CD14-positive monocyte (primary cell): ENCODE results near the gene GALNS. TPM values are rescaled to one million over a fixed set of nuclear protein-coding genes. Genes with fewer than 3 reads are reported as not detected.
A peak's percentile ranks its signal among the peaks of the same experiment; 100 is the strongest.

Source experiments
- DNase-seq, 3 donors: peaks; one replicate each; pipeline ENCODE4 v3.0.0-alpha.2; 2011 to 2022
- H2AFZ ChIP-seq: 2 replicates; pipeline ENCODE4 v1.6.0; 2012; ENCODE audit warnings: mild to moderate bottlenecking, low read depth, low read length, inconsistent platforms; ENCODE audit not compliant: insufficient read depth, poor library complexity, severe bottlenecking
- H3K27ac ChIP-seq, 2 donors: 1 replicate in 1 of 2; 2 replicates in 1 of 2; pipeline ENCODE4 v1.5.1; 2012 to 2013; ENCODE audit warnings: low read length in 2 of 2, control low read depth in 1 of 2, inconsistent platforms in 1 of 2, low read depth in 1 of 2, mild to moderate bottlenecking in 1 of 2
- H3K27me3 ChIP-seq, 2 donors: one replicate each; pipeline versions ENCODE4 v1.6.0 to v1.6.1; 2011 to 2013; ENCODE audit warnings: low read length in 2 of 2; ENCODE audit not compliant: control insufficient read depth in 2 of 2, insufficient read depth in 2 of 2
- H3K36me3 ChIP-seq, 2 donors: replicated peaks in 1 of 2; 1 replicate in 1 of 2; 2 replicates in 1 of 2; pipeline versions ENCODE4 v1.5.1 to v1.6.1; 2012 to 2013; ENCODE audit warnings: low read length in 2 of 2, control low read depth in 1 of 2, inconsistent platforms in 1 of 2, mild to moderate bottlenecking in 1 of 2; ENCODE audit not compliant: insufficient read depth in 2 of 2, control insufficient read depth in 1 of 2
- H3K4me1 ChIP-seq, 2 donors: 1 replicate in 1 of 2; 2 replicates in 1 of 2; pipeline versions ENCODE4 v1.5.1 to v1.6.1; 2012 to 2013; ENCODE audit warnings: low read length in 2 of 2, control low read depth in 1 of 2, inconsistent platforms in 1 of 2, mild to moderate bottlenecking in 1 of 2, moderate library complexity in 1 of 2; ENCODE audit not compliant: insufficient read depth in 2 of 2, control insufficient read depth in 1 of 2
- H3K4me2 ChIP-seq: replicated peaks from 2 replicates; pipeline ENCODE3; 2012; ENCODE audit warnings: low read length, moderate library complexity, mild to moderate bottlenecking; ENCODE audit not compliant: poor library complexity, severe bottlenecking; ENCODE audit errors: extremely low read depth
- H3K4me3 ChIP-seq, 3 experiments: fragments of 200-600 bp in 1 of 3; sonication (generic) in 1 of 3; replicated peaks in 1 of 3; 1 replicate in 2 of 3; 2 replicates in 1 of 3; pipeline ENCODE4 v1.5.1; 2011 to 2013; ENCODE audit warnings: low read length in 3 of 3, mild to moderate bottlenecking in 3 of 3, control low read depth in 2 of 3, low read depth in 2 of 3, inconsistent platforms in 1 of 3, moderate library complexity in 1 of 3
- H3K79me2 ChIP-seq: 2 replicates; pipeline ENCODE4 v1.6.0; 2012; ENCODE audit warnings: mild to moderate bottlenecking, control low read depth, inconsistent platforms, low read length, moderate library complexity; ENCODE audit not compliant: insufficient read depth
- H3K9ac ChIP-seq: 2 replicates; pipeline ENCODE4 v1.6.0; 2017; ENCODE audit warnings: low read length, mild to moderate bottlenecking; ENCODE audit not compliant: insufficient read depth, poor library complexity, severe bottlenecking
- H3K9me3 ChIP-seq, 2 donors: replicated peaks in 1 of 2; 1 replicate in 1 of 2; 2 replicates in 1 of 2; pipeline versions ENCODE4 v1.5.1 to v1.6.1; 2012 to 2013; ENCODE audit warnings: low read length in 2 of 2, control low read depth in 1 of 2; ENCODE audit not compliant: control insufficient read depth in 1 of 2, insufficient read depth in 1 of 2
- H4K20me1 ChIP-seq: 2 replicates; pipeline ENCODE4 v1.6.0; 2012; ENCODE audit warnings: mild to moderate bottlenecking, low read length, control low read depth, moderate library complexity; ENCODE audit not compliant: insufficient read depth
- H3K27ac Mint-ChIP-seq, 7 donors: one replicate each; pipeline ENCODE4 v1.8.0; 2020; ENCODE audit warnings: mild to moderate bottlenecking in 7 of 7, mixed read lengths in 7 of 7, moderate library complexity in 6 of 7, inconsistent platforms in 2 of 7
- H3K27me3 Mint-ChIP-seq, 3 donors: one replicate each; pipeline ENCODE4 v1.8.0; 2021 to 2022; ENCODE audit warnings: low read depth in 3 of 3, mild to moderate bottlenecking in 3 of 3, mixed read lengths in 3 of 3, moderate library complexity in 3 of 3, inconsistent platforms in 1 of 3
- H3K36me3 Mint-ChIP-seq, 2 donors: one replicate each; pipeline ENCODE4 v1.8.0; 2020; ENCODE audit warnings: mixed read lengths in 2 of 2, inconsistent platforms in 1 of 2, mild to moderate bottlenecking in 1 of 2
- H3K4me1 Mint-ChIP-seq: one replicate; pipeline ENCODE4 v1.8.0; 2020; ENCODE audit warnings: mild to moderate bottlenecking, mixed read lengths
- H3K4me3 Mint-ChIP-seq, 2 donors: one replicate each; pipeline ENCODE4 v1.8.0; 2020; ENCODE audit warnings: mild to moderate bottlenecking in 2 of 2, mixed read lengths in 2 of 2, moderate library complexity in 1 of 2
- H3K9me3 Mint-ChIP-seq, 7 donors: one replicate each; pipeline ENCODE4 v1.8.0; 2020 to 2022; ENCODE audit warnings: mixed read lengths in 7 of 7, mild to moderate bottlenecking in 6 of 7, moderate library complexity in 6 of 7, inconsistent platforms in 2 of 7
- CTCF ChIP-seq: fragments of 200-600 bp; IDR thresholded peaks from one replicate; pipeline ENCODE4 v1.8.0; 2022; ENCODE audit warnings: antibody characterized with exemption, mild to moderate bottlenecking
- WGBS: methylation state at CpG from one replicate; pipeline ENCODE4 v1.1.5; 2013; ENCODE audit warnings: missing lambda C conversion rate; ENCODE audit not compliant: insufficient coverage; 5-methylcytosine and 5-hydroxymethylcytosine counted together
- intact Hi-C, 2 donors: fragments of 100-400 bp; cut with micrococcal nuclease; formaldehyde crosslinking; loops; one replicate each; pipeline versions ENCODE4 v1.15.0 to v1.15.1; 2023
- polyA plus RNA-seq, 3 donors: library from polyadenylated mRNA; depleted of rRNA in 1 of 3; unstranded in 2 of 3; stranded (reverse) in 1 of 3; fragments of 300-500 nt in 2 of 3; fragments of >200 nt in 1 of 3; fragmentation: Illumina TruSeq in 2 of 3; gene quantifications; 1 replicate in 2 of 3; 2 replicates in 1 of 3; pipeline ENCODE4 v1.2.3, GENCODE V29; 2012 to 2021

The GALNS gene
- polyA plus RNA-seq, 3 donors = 20.2 to 34.4 (median 32.2) TPM

GRCh38 chr16:88874938-88875599 lies 18.3 kb upstream of the GALNS start:
- 93% methylated on average over 20 of the region's 34 CpGs for WGBS
- Histone ChIP-seq H3K9me3 (no peaks in the 10 kb centered on the region), H3K4me2 (no peak overlapping the region), H3K4me1 (peaks cover 0 to 11% of the 10 kb centered on the region in 2 donors), H3K4me3 (no peak overlapping the region), H3K27ac (no peak overlapping the region), H3K27me3 (peaks cover 0 to 16% of the 10 kb centered on the region in 2 donors), H2AFZ (no peak overlapping the region), H3K79me2 (no peaks in the 10 kb centered on the region), H3K36me3 (peaks cover 40 to 59% of the 10 kb centered on the region in 2 donors), H4K20me1 (peaks cover 87% of the 10 kb centered on the region), H3K9ac (no peak overlapping the region)
- Mint-ChIP-seq H3K4me3 (no peak overlapping the region), H3K27me3 (peaks cover 15 to 26% (median 20%) of the 10 kb centered on the region in 3 donors), H3K27ac (peak overlapping the region in 1 of 7 donors; percentile 62), H3K9me3 (peaks cover 0 to 4% (median 2%) of the 10 kb centered on the region in 7 donors), H3K4me1 (peaks cover 9% of the 10 kb centered on the region), H3K36me3 (peaks cover 38 to 54% of the 10 kb centered on the region in 2 donors)
- intact Hi-C loops = no loop called here
- DNase-seq = no peak
- TF ChIP-seq CTCF = no peak

- DNase-seq = no peak
- no peak overlapping the region for H3K4me3 Mint-ChIP-seq
- Histone ChIP-seq H3K9ac (no peak overlapping the region), H3K27me3 (peaks cover 0 to 19% of the 10 kb centered on the region in 2 donors), H3K4me2 (no peak overlapping the region), H3K27ac (no peak overlapping the region), H3K9me3 (no peaks in the 10 kb centered on the region), H3K79me2 (no peaks in the 10 kb centered on the region), H3K36me3 (peaks cover 17 to 37% of the 10 kb centered on the region in 2 donors), H4K20me1 (peaks cover 66% of the 10 kb centered on the region), H3K4me3 (no peak overlapping the region), H3K4me1 (peaks cover 0 to 11% of the 10 kb centered on the region in 2 donors), H2AFZ (no peak overlapping the region)
- H3K36me3 Mint-ChIP-seq = peaks cover 23 to 34% of the 10 kb centered on the region in 2 donors
- intact Hi-C loops = no loop called here
- peaks cover 9% of the 10 kb centered on the region for H3K4me1 Mint-ChIP-seq
- H3K9me3 Mint-ChIP-seq = peaks cover 0 to 9% (median 2%) of the 10 kb centered on the region in 7 donors
- 63% methylated on average over 23 of the region's 25 CpGs for WGBS
- H3K27me3 Mint-ChIP-seq = peaks cover 21 to 37% (median 34%) of the 10 kb centered on the region in 3 donors
- no peak for TF ChIP-seq CTCF
- H3K27ac Mint-ChIP-seq = peak overlapping the region in 1 of 7 donors; percentile 21
Measured at GRCh38 chr16:88872650-88873331, 16.0 kb upstream of the GALNS start.
